NCI-H2196 (cell line): ENCODE data around the gene SORL1.
A peak's percentile ranks its signal among the peaks of the same experiment; 100 is the strongest.

Source experiments
- DNase-seq: peaks from one replicate; lab custom pipeline; 2025; ENCODE audit not compliant: unreplicated experiment; lab: John Stamatoyannopoulos, UW

Gene SORL1

DNA sequence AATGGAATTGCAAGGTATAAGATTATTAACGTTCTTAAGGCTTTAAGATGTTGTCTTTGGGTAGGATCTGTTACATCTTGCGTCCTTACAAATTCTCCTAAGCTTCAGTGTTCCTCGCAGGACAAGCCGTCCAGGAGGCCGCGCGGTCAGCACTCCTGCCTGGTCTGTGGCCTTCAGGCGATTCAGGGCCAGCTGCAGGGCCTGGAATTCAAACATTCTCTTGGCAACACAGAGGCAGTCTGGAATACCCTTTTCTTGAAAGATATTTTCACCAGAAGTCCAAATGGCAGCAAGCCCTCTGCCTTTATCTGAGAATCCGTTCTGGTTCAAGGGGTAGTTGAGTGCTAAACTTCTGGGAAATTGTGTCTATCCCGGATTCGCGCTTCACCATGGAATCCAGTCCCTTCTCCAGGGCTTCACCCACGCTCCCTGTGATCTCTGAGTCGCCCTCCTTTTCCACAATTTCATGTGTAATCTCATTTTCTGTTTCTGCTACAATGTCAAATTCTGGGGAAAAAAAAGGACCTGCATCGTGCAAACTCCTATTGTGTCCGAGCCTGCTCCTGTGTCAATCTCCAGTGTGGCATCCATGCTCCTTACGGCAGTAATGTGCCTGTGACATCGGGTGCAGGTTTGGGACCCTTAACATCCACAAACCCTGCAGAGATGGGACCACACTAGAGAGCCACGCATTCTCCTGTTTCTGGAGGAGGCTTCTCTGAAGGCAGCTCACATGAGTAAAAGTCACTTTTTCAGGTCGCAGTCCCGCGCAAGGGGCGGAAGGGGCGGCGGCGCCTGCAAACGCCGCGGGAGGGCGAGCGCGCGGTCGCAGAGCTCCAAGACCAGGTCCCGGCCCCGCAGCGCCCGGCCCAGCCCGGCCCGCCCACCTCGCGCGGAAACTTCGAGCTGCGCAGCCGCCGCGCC lies 25.4 kb upstream of the SORL1 start:
- peak; percentile 25 for DNase-seq

- no peak for DNase-seq
Measured at GRCh38 chr11:121427400-121427744, 24.7 kb upstream of the SORL1 start.

GRCh38 chr11:121429556-121429955 lies 22.6 kb upstream of the SORL1 start:
- no peak for DNase-seq

DNA sequence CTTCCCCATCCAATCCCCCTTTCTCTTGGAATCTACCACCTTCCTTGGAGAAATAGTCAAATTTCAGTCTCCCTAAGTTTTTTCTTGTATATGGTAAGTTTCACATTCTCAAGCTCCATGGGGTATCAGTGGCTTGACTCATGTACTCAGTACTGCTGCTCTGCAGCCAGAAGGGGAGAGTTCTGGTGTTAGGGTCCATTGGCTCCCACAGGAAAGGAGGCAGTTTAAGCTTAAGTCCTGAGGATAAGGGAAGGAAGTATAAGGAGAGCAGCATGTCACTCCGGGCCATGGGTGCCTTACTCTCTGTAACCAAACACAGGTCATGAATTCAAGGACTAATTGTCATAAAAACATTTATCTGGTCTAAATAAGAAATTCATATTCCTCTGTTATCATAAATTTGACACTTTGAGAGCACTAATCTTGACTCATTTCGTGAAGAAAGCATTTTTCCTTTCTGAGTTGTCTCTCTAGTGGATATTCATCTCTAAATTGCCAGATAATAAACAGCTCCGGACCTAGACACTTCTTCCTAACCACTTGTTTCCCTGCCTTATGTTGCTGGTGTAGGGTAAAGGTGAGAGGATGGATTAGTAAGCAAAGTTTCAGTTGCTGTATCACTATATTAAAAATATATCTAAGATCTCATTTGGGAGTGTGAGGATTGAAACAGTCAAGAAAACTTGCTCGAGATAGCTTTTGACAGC lies 20.1 kb upstream of the SORL1 start:
- no peak for DNase-seq

DNA sequence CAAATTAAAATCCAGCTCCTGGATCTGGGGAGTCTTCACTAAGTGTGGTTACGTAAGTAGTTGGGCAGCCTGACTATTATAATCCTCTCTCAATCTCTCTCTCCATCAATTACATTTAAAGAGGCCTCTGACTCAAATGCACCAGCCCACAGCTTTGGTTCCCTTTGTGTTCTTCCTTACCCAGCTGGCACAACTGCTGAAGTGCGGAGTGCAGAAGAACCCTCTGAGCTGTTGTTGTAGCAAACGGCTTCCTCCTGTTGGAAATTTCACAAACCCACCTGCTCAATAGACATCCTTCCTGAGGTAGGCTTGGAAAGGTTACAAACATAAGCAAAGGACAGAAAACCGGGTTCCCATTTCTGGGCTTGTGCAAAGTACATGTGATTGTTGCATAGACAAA lies 17.0 kb upstream of the SORL1 start:
- DNase-seq = no peak

GRCh38 chr11:121435551-121436511 lies 16.3 kb upstream of the SORL1 start:
- DNase-seq = no peak

DNA sequence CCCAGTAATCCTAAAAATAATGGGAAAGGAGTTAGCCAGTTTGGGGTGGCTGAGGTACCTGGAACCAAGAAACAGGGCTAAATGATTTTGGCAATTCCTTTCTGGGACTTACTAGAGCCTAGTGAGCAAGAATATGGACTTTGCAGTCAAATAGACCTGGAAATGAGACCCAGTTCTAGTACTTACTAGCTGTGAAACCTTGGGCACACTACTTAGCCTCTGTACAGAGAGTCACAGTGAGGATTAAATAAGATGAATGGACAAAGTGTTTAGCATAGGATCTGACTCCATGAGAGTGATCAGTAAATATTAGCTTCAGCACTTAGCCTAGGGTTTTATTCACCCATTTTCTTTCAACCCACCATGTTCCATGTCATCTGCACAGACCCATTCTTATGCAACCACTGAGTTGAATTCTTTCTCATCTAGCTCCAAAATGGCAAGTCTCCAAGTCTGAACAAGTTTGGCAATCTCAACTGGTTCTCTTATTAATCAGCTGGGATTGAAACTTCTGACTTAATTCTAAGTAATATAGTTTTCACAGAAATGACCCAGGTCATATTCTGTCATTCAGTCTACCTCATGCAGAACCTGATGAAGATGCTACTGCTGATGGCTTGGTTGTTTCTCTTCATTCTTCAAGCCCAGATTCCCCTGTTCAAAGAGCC lies 15.0 kb upstream of the SORL1 start:
- no peak for DNase-seq

DNA sequence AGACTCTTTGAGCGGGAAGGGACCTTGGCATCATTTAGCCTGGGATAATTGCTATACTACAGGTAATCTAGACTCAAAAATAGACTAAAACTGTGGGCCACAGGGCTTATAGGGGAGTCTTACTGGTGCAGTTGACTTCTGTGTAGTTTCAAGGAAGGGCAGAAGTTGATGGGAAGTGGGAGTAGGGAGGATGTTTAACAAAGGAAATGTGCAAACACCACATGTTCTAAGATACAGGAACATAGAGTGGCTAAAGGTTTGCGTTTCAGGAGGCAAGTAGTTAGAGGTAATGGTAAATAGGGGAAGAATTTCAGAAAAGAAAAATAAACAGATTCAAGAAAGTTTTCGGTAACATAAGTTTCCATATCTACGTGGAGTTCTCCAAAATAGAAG lies 14.4 kb upstream of the SORL1 start:
- no peak for DNase-seq

DNA sequence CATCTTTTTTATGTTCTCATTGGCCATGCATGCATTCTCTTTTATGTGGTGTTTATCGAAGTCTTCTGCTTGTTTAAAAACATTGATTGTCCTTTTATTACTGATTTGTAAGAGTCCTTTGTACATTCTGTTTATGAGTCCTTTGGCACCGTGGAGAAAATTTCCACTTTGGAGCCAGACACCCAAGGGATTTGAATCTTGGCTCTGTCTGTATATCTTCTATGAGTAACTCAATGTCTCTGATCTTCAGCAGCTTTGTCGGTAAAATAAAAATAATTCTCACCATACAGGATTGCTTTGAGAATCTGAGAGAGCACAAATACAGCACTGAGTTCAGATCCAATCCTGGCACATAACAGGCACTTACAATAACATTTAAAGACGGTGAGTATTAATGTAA lies 12.8 kb upstream of the SORL1 start:
- no peak for DNase-seq

GRCh38 chr11:121439759-121440158 lies 12.4 kb upstream of the SORL1 start:
- DNase-seq = no peak

DNA sequence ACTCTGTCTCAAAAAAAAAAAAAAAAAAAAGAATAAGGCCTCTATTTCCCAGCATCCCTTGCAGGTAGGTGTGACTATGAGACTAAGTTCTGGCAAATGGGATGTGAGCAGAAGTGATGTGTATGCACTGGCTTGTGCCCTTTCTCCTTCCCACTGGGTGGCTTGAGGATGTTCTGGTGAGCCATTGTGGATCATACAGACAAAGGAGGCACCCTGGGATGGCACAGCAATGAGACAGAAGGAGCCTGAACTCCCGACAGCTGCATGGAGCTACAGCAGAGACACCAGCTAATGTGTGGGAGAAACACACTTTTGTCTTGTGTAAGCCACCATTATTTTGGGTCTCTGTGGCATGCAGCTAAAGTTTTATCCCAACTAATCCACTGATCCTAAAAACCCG lies 10.6 kb upstream of the SORL1 start:
- DNase-seq = no peak

DNA sequence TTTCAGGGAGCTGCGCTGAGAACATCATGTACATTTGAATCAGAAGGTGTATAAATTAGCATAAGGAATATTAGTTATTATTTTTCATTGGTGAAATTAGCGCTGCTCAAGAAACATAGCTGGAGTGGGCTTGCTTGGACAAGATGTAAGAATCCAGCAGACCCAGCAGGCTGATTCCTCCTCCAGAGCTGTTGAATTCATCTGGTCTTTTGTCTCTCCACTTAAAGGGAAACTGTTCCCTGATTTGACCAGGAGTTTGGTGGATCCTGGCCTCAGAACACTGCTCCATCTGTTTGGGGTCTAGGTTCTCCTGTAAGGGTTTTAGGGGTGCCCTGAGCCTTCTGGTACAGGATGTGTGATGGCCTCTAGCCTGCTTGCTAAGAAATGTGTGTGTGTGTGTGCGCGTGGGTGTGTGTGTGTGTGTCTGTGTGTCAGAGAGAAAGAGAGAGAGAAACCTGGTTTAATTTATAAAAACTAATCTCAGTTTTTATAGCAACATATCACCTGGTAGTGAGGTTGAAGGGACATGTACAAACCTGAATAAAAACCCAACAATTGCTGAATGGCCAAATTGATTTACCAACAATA lies 8.3 kb upstream of the SORL1 start:
- no peak for DNase-seq

- no peak for DNase-seq
Measured at GRCh38 chr11:121444526-121444925, 7.6 kb upstream of the SORL1 start.

- DNase-seq = no peak
Measured at GRCh38 chr11:121445071-121445768, 6.9 kb upstream of the SORL1 start.

DNA sequence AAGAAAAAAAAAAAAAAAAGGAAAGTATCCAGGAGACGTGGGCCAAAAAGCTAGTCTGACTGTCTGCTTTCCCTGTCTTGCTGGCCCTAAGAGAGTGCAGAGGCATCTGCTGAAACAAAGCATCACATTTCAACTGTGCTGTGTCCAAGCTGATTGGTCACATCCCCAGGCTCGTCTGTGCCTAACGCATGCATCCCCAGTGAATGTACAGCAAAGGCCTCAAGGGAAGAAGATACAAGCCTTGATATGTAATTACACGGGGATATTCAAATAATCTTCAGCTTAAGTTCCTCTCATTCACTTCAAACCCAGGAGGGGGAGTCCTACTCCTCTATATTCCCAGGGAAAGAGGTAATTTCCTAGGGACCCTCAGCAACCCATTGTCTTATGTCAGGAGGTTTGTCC lies 5.4 kb upstream of the SORL1 start:
- no peak for DNase-seq

DNA sequence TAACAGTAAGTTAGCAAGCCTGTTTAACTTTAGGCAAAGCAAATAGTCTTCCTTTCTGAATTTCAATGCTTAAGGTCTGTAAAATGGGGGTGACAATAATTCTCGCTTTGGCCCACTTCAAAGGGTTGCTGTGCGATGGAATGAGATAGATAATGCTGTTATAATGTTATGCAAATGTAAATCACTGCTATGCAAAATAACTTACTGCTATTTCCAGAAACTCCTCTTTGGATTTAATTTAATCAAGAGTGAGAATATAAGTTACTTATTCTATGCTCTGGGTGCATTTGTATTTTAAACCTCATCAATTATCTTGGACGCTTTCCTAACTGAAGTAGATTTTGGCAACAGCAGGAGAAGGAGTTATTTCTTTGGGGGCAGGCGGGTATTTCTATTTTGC lies 4.1 kb upstream of the SORL1 start:
- no peak for DNase-seq

- no peak for DNase-seq
Measured at GRCh38 chr11:121448431-121448941, 3.6 kb upstream of the SORL1 start.

- DNase-seq = no peak
Measured at GRCh38 chr11:121449123-121449522, 3.0 kb upstream of the SORL1 start.

- DNase-seq = no peak
Measured at GRCh38 chr11:121449626-121450025, 2.5 kb upstream of the SORL1 start.

GRCh38 chr11:121450401-121450800 lies 1.7 kb upstream of the SORL1 start:
- DNase-seq = no peak
